ENCODE measurements around the gene ITGA3. TPM values are rescaled to one million over a fixed set of nuclear protein-coding genes. Genes with fewer than 3 reads are reported as not detected.
A peak's percentile ranks its signal among the peaks of the same experiment; 100 is the strongest.

Gene ITGA3
- total and polyA plus RNA-seq, 2 of the 13 experiments (the other 11 are each of a cell fraction or from before 2014, with no cell fraction given) = 0.48 to 0.69 TPM

GRCh38 chr17:50024808-50025207 is 31.1 kb upstream of the ITGA3 start:
- intact Hi-C loops (cut with micrococcal nuclease; ENCODE audit: unreplicated experiment) = no loop called here
- Histone ChIP-seq H2AFZ (ENCODE audit: low read length) (no peak overlapping the region), H3K4me2 (ENCODE audit: low read depth, low read length) (no peak overlapping the region), H4K20me1 (ENCODE audit: insufficient read depth, low read length) (no peaks in the 10 kb centered on the region), H3K27me3 (ENCODE audit: control insufficient read depth in 1 of 2, insufficient read depth in 2 of 2, low read length in 2 of 2) (peaks cover 0 to 7% of the 10 kb centered on the region in 2 experiments; a peak in 2 of 5 replicates), H3K27ac (ENCODE audit: extremely low read length, insufficient read depth, low read length) (no peak overlapping the region), H3K4me1 (ENCODE audit: insufficient read depth, low read length) (peaks cover 12% of the 10 kb centered on the region), H3K79me2 (ENCODE audit: insufficient read depth, low read length) (no peaks in the 10 kb centered on the region), H3K9ac (ENCODE audit: insufficient read depth, low read depth, low read length) (no peak overlapping the region), H3K9me3 (ENCODE audit: low read length) (no peaks in the 10 kb centered on the region), H3K4me3 (replicated peaks in 1 of 3; ENCODE audit: insufficient read depth in 1 of 3, low read depth in 2 of 3, low read length in 3 of 3) (no peak overlapping the region), H3K36me3 (replicated peaks in 1 of 2; ENCODE audit: control insufficient read depth in 1 of 2, insufficient read depth in 2 of 2, low read length in 2 of 2) (no peaks in the 10 kb centered on the region)
- DNase-seq (ENCODE audit: low spot score) (no peak), ATAC-seq (no peak), FAIRE-seq (no peak)
- no TSS peak for BruUV-seq (replicated peaks)
- ChIA-PET POLR2A (no interaction called here), CTCF (ENCODE audit: low intra/inter-chr PET ratio, low total read pairs) (no interaction called here)
- WGBS (ENCODE audit: low lambda C conversion rate) = 32% methylated on average over 7 of the region's 7 CpGs
- TF ChIP-seq MNT (IDR thresholded peaks at IDR 0.05) (peak; percentile 69), FIP1L1 (IDR thresholded peaks at IDR 0.05; ENCODE audit: borderline replicate concordance, insufficient read depth, low read depth, low read length) (no peak), E2F2 (CRISPR knock-in tag; IDR thresholded peaks at IDR 0.05; ENCODE audit: borderline replicate concordance) (no peak)
- in situ Hi-C loops (cut with HindIII; ENCODE audit: extremely low pct_ligation_motif_present, low pct_unique_long_range_greater_than_20kb) = loop anchor here (5.0 kb wide), 1 partner anchor 62 kb away; no protein-coding TSS in a partner anchor

- Histone ChIP-seq H3K27ac (ENCODE audit: extremely low read length, insufficient read depth, low read length) (no peak overlapping the region), H3K9ac (ENCODE audit: insufficient read depth, low read depth, low read length) (no peak overlapping the region)
Measured at GRCh38 chr17:50026046-50026675, 29.7 kb upstream of the ITGA3 start.

More at GRCh38 chr17:50026046-50026675, 29.7 kb upstream of the ITGA3 start:
- intact Hi-C loops (cut with micrococcal nuclease; ENCODE audit: unreplicated experiment) = loop anchor here (2.0 kb wide), 2 partner anchors 31 to 53 kb away; partner anchors contain the start of gene ITGA3
- 27% methylated on average over 7 of the region's 8 CpGs for WGBS (ENCODE audit: low lambda C conversion rate)
- H3K9me3 ChIP-seq (ENCODE audit: low read length) = no peaks in the 10 kb centered on the region
- peak; percentile 11 for ATAC-seq
- H3K4me3 ChIP-seq (replicated peaks in 1 of 3; ENCODE audit: insufficient read depth in 1 of 3, low read depth in 2 of 3, low read length in 3 of 3) = no peak overlapping the region
- ChIA-PET CTCF (ENCODE audit: low intra/inter-chr PET ratio, low total read pairs) (interaction anchor here (1.0 to 4.9 kb wide), 5 partner anchors 53 to 68 kb away, joined by 3 to 71 read pairs (median 6); partner anchors contain the start of gene PDK2), POLR2A (no interaction called here)
- in situ Hi-C loops (cut with HindIII; ENCODE audit: extremely low pct_ligation_motif_present, low pct_unique_long_range_greater_than_20kb) = loop anchor here (5.0 kb wide), 1 partner anchor 61 kb away; no protein-coding TSS in a partner anchor
- H3K4me2 ChIP-seq (ENCODE audit: low read depth, low read length) = no peak overlapping the region
- no TSS peak for BruUV-seq (replicated peaks)
- no peak overlapping the region for H2AFZ ChIP-seq (ENCODE audit: low read length)
- H4K20me1 ChIP-seq (ENCODE audit: insufficient read depth, low read length) = no peaks in the 10 kb centered on the region
- peaks cover 0 to 7% of the 10 kb centered on the region in 2 experiments; a peak in 2 of 5 replicates for H3K27me3 ChIP-seq (ENCODE audit: control insufficient read depth in 1 of 2, insufficient read depth in 2 of 2, low read length in 2 of 2)
- no peak for DNase-seq (ENCODE audit: low spot score)
- TF ChIP-seq, protein P1, sequence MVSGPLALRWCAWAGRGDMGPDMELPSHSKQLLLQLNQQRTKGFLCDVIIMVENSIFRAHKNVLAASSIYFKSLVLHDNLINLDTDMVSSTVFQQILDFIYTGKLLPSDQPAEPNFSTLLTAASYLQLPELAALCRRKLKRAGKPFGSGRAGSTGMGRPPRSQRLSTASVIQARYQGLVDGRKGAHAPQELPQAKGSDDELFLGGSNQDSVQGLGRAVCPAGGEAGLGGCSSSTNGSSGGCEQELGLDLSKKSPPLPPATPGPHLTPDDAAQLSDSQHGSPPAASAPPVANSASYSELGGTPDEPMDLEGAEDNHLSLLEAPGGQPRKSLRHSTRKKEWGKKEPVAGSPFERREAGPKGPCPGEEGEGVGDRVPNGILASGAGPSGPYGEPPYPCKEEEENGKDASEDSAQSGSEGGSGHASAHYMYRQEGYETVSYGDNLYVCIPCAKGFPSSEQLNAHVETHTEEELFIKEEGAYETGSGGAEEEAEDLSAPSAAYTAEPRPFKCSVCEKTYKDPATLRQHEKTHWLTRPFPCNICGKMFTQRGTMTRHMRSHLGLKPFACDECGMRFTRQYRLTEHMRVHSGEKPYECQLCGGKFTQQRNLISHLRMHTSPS (CRISPR knock-in tag; IDR thresholded peaks at IDR 0.05; ENCODE audit: low read depth) = no peak
- TF ChIP-seq NFE2 (CRISPR knock-in tag; IDR thresholded peaks at IDR 0.05) (no peak), NR1H2 (CRISPR knock-in tag; IDR thresholded peaks at IDR 0.05; ENCODE audit: borderline replicate concordance, low read depth) (no peak), ARNT2 (CRISPR knock-in tag; IDR thresholded peaks at IDR 0.05; ENCODE audit: low read depth) (no peak), ZNF777 (CRISPR knock-in tag; IDR thresholded peaks at IDR 0.05) (no peak), SOX13 (IDR thresholded peaks at IDR 0.05) (no peak), SOX13 (CRISPR knock-in tag; conservative IDR thresholded peaks at IDR 0.05 in 1 of 2, IDR thresholded peaks at IDR 0.05 in 1 of 2) (no peak), KLF15 (CRISPR knock-in tag; IDR thresholded peaks at IDR 0.05; ENCODE audit: borderline replicate concordance) (no peak), ZNF605 (CRISPR knock-in tag; IDR thresholded peaks at IDR 0.05) (no peak)
- no peaks in the 10 kb centered on the region for H3K79me2 ChIP-seq (ENCODE audit: insufficient read depth, low read length)
- no peak for FAIRE-seq
- peaks cover 12% of the 10 kb centered on the region for H3K4me1 ChIP-seq (ENCODE audit: insufficient read depth, low read length)
- H3K36me3 ChIP-seq (replicated peaks in 1 of 2; ENCODE audit: control insufficient read depth in 1 of 2, insufficient read depth in 2 of 2, low read length in 2 of 2) = no peaks in the 10 kb centered on the region
